Natural killer cell (primary cell): Measurements from ENCODE around the gene SLC22A23. TPM values are rescaled to one million over a fixed set of nuclear protein-coding genes. Genes with fewer than 3 reads are reported as not detected.

Experiments
- ATAC-seq, 3 donors: fragments of 150-1000 bp in 2 of 3; fragments of 200-7000 bp in 1 of 3; cut with Tn5 transposase; 1 replicate in 1 of 3; 2 replicates in 2 of 3; pipeline ENCODE4 v1.10.0; 2021; ENCODE audit warnings: mild to moderate bottlenecking in 2 of 3, moderate library complexity in 2 of 3
- DNase-seq, 2 donors: peaks; one replicate each; pipeline versions ENCODE4 v3.0.0 to v3.0.0-alpha.2; 2013 to 2021; ENCODE audit warnings: mixed read lengths in 1 of 2
- H3K27ac ChIP-seq: one replicate; pipeline ENCODE4 v1.5.1; 2013; ENCODE audit warnings: mild to moderate bottlenecking, low read length
- H3K27me3 ChIP-seq: one replicate; pipeline ENCODE4 v1.6.1; 2013; ENCODE audit warnings: low read length; ENCODE audit not compliant: control insufficient read depth, insufficient read depth
- H3K36me3 ChIP-seq: one replicate; pipeline ENCODE4 v1.6.1; 2013; ENCODE audit warnings: low read length; ENCODE audit not compliant: control insufficient read depth, insufficient read depth
- H3K4me1 ChIP-seq: one replicate; pipeline ENCODE4 v1.6.1; 2013; ENCODE audit warnings: low read length; ENCODE audit not compliant: control insufficient read depth, insufficient read depth
- H3K4me3 ChIP-seq: one replicate; pipeline ENCODE4 v1.5.1; 2013; ENCODE audit warnings: low read length
- H3K9me3 ChIP-seq: one replicate; pipeline ENCODE4 v1.6.1; 2013; ENCODE audit warnings: low read length; ENCODE audit not compliant: control insufficient read depth, insufficient read depth
- H3K27ac Mint-ChIP-seq, 2 donors: one replicate each; pipeline ENCODE4 v1.8.0; 2022; ENCODE audit warnings: mild to moderate bottlenecking in 2 of 2, mixed read lengths in 2 of 2, moderate library complexity in 1 of 2
- H3K27me3 Mint-ChIP-seq, 2 donors: one replicate each; pipeline ENCODE4 v1.8.0; 2022; ENCODE audit warnings: low read depth in 2 of 2, mixed read lengths in 2 of 2
- H3K36me3 Mint-ChIP-seq: one replicate; pipeline ENCODE4 v1.8.0; 2022; ENCODE audit warnings: mixed read lengths
- H3K4me1 Mint-ChIP-seq, 2 donors: one replicate each; pipeline ENCODE4 v1.8.0; 2022; ENCODE audit warnings: mixed read lengths in 2 of 2
- H3K4me3 Mint-ChIP-seq: one replicate; pipeline ENCODE4 v1.8.0; 2022; ENCODE audit warnings: mild to moderate bottlenecking, moderate library complexity, mixed read lengths
- H3K9me3 Mint-ChIP-seq, 2 donors: one replicate each; pipeline ENCODE4 v1.8.0; 2022; ENCODE audit warnings: mixed read lengths in 2 of 2
- WGBS: methylation state at CpG from one replicate; pipeline ENCODE4 v1.1.7; 2013; ENCODE audit warnings: missing lambda C conversion rate; ENCODE audit not compliant: insufficient coverage; 5-methylcytosine and 5-hydroxymethylcytosine counted together
- intact Hi-C: fragments of 100-400 bp; cut with micrococcal nuclease; formaldehyde crosslinking; loops from one replicate; pipeline ENCODE4 v1.14.2; 2022
- total RNA-seq, 4 donors: library from RNA; stranded (reverse); fragments of 120-200 nt in 1 of 4; gene quantifications; one replicate each; pipeline versions ENCODE4 v1.2.3 to v1.2.4, GENCODE V29; 2013 to 2022
- TF ChIP-seq, protein P1 (sequence below): fragments of 200-600 bp; IDR thresholded peaks from one replicate; pipeline ENCODE4 v1.8.0; 2022; ENCODE audit warnings: antibody characterized with exemption

The SLC22A23 gene
- total RNA-seq, 3 donors from 2014 or later (not counting 1 experiment from before 2014, with no cell fraction given), result 0.24 to 0.79 (median 0.38) TPM

DNA sequence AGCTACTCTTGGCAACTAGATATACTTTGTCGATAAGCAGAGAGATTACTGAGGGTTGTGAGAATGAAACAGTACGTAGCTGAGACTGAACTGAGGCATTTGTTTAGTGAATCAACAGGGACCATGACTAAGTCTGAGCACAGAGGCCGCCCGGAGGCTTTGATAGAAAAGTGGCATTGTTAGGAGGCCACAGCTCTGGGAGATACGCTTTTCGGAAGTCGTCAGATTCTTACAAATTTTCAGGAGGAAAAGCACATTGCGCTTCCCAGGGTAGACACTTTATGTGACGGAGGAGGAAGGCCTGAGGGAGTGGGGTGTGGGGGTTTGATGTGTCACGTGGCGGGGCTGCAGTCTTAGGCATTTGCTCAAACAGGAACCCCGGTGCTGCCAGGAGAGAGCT is 128.7 kb downstream of the SLC22A23 start:
- H3K4me1 ChIP-seq, result peaks cover 6% of the 10 kb centered on the region
- H3K27ac ChIP-seq, result no peak overlapping the region
- Mint-ChIP-seq H3K27me3 (peaks cover 17 to 24% of the 10 kb centered on the region in 2 donors), H3K36me3 (no peaks in the 10 kb centered on the region), H3K4me1 (peaks cover 5 to 6% of the 10 kb centered on the region in 2 donors), H3K27ac (no peak overlapping the region), H3K4me3 (no peak overlapping the region), H3K9me3 (no peaks in the 10 kb centered on the region)
- no peaks in the 10 kb centered on the region for H3K27me3 ChIP-seq
- H3K36me3 ChIP-seq, result no peaks in the 10 kb centered on the region
- 96% methylated on average over 12 of the region's 12 CpGs for WGBS
- DNase-seq (no peak), ATAC-seq (no peak)
- TF ChIP-seq, protein P1, sequence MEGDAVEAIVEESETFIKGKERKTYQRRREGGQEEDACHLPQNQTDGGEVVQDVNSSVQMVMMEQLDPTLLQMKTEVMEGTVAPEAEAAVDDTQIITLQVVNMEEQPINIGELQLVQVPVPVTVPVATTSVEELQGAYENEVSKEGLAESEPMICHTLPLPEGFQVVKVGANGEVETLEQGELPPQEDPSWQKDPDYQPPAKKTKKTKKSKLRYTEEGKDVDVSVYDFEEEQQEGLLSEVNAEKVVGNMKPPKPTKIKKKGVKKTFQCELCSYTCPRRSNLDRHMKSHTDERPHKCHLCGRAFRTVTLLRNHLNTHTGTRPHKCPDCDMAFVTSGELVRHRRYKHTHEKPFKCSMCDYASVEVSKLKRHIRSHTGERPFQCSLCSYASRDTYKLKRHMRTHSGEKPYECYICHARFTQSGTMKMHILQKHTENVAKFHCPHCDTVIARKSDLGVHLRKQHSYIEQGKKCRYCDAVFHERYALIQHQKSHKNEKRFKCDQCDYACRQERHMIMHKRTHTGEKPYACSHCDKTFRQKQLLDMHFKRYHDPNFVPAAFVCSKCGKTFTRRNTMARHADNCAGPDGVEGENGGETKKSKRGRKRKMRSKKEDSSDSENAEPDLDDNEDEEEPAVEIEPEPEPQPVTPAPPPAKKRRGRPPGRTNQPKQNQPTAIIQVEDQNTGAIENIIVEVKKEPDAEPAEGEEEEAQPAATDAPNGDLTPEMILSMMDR, result no peak
- H3K4me3 ChIP-seq, result no peak overlapping the region
- H3K9me3 ChIP-seq, result no peaks in the 10 kb centered on the region
- intact Hi-C loops, result no loop called here

DNA sequence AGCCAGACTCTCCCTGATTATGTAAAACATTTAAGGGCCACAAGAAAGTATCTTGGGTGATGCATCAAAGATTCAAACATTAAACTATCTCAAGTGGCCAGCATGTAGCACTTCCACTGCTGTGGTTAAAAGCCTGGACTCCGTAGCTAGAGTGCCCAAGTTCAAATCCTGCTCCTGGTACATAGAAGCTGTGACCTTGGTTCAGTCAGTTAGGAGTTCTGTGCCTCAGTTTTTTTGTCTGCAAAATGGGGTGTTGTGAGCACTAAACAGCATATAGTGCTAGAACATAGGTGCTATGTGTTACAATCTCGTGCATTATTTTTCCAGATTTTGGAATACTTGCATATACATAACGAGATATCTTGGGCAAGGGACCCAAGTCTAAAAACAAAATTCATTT is 129.4 kb downstream of the SLC22A23 start:
- no peaks in the 10 kb centered on the region for H3K27me3 ChIP-seq
- TF ChIP-seq, protein P1, result no peak
- Mint-ChIP-seq H3K9me3 (no peaks in the 10 kb centered on the region), H3K4me3 (no peak overlapping the region), H3K4me1 (no peaks in the 10 kb centered on the region), H3K36me3 (no peaks in the 10 kb centered on the region), H3K27me3 (peaks cover 11 to 17% of the 10 kb centered on the region in 2 donors), H3K27ac (no peak overlapping the region)
- DNase-seq (no peak), ATAC-seq (no peak)
- intact Hi-C loops, result no loop called here
- no peak overlapping the region for H3K27ac ChIP-seq
- no peaks in the 10 kb centered on the region for H3K9me3 ChIP-seq
- WGBS, result 90% methylated on average over 2 of the region's 3 CpGs
- H3K4me1 ChIP-seq, result no peaks in the 10 kb centered on the region
- no peak overlapping the region for H3K4me3 ChIP-seq
- H3K36me3 ChIP-seq, result no peaks in the 10 kb centered on the region

DNA sequence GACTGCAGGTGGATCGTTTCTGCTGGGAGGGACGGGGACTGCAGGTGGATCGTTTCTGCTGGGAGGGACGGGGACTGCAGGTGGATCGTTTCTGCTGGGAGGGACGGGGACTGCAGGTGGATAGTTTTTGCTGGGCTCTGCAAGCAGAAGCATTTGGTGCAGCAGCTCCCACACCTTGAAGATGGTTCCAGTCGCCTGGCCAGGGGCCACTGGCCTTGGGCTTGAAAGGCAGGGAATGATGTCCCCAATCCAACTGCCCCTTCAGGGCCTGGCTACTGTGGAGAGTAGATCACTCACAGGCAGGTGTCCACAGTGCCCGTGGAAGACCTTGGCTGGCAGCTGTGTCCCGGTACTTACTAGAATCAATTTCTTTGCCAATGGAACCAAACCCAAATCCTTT is 129.9 kb downstream of the SLC22A23 start:
- H3K27me3 ChIP-seq, result no peaks in the 10 kb centered on the region
- no peaks in the 10 kb centered on the region for H3K36me3 ChIP-seq
- TF ChIP-seq, protein P1, result no peak
- Mint-ChIP-seq H3K9me3 (no peaks in the 10 kb centered on the region), H3K36me3 (no peaks in the 10 kb centered on the region), H3K27ac (no peak overlapping the region), H3K27me3 (peaks cover 9 to 16% of the 10 kb centered on the region in 2 donors), H3K4me3 (no peak overlapping the region), H3K4me1 (no peaks in the 10 kb centered on the region)
- intact Hi-C loops, result no loop called here
- no peaks in the 10 kb centered on the region for H3K4me1 ChIP-seq
- WGBS, result 88% methylated on average over 9 of the region's 9 CpGs
- no peak overlapping the region for H3K27ac ChIP-seq
- ATAC-seq, result no peak
- H3K4me3 ChIP-seq, result no peak overlapping the region
- H3K9me3 ChIP-seq, result no peaks in the 10 kb centered on the region
- DNase-seq, result no peak
